PC-3 (cell line): ENCODE data around the gene SEPTIN5. TPM values are rescaled to one million over a fixed set of nuclear protein-coding genes. Genes with fewer than 3 reads are reported as not detected.

Source experiments
- ATAC-seq: fragments of 200-7000 bp; cut with Tn5 transposase; 2 replicates; pipeline ENCODE4 v1.9.1; 2020; ENCODE audit warnings: mild to moderate bottlenecking, moderate library complexity
- BruUV-seq: library from RNA; stranded (reverse); fragments of 400-500 nt; replicated peaks from 2 replicates; lab custom pipeline; 2021; lab: Mats Ljungman, UMichigan
- CTCF ChIA-PET: fragments of 300-600 bp; sonication (Branson Sonifier 250); formaldehyde crosslinking; loops from one replicate; lab custom pipeline; 2022; ENCODE audit warnings: antibody characterized with exemption; lab: Charles Lee
- POLR2A ChIA-PET: fragments of 300-600 bp; sonication (Branson Sonifier 250); formaldehyde crosslinking; loops from one replicate; lab custom pipeline; 2022; ENCODE audit warnings: antibody characterized with exemption; ENCODE audit not compliant: unreplicated experiment; lab: Charles Lee
- DNase-seq: peaks from one replicate; pipeline ENCODE4 v3.0.0-alpha.2; 2015
- H2AFZ ChIP-seq: fragments of 300-600 bp; sonication (generic); 2 replicates; pipeline ENCODE4 v1.6.0; 2016; ENCODE audit warnings: antibody characterized with exemption, low read length
- H3F3A ChIP-seq: fragments of 300-600 bp; sonication (generic); one replicate; pipeline ENCODE4 v1.6.0; 2017; ENCODE audit warnings: antibody characterized with exemption, low read length, control low read depth, mild to moderate bottlenecking; ENCODE audit not compliant: unreplicated experiment
- H3K27ac ChIP-seq: fragments of 300-600 bp; sonication (generic); 2 replicates; pipeline ENCODE4 v1.5.1; 2016; ENCODE audit warnings: mild to moderate bottlenecking, low read length
- H3K27me3 ChIP-seq: fragments of 300-600 bp; sonication (generic); 2 replicates; pipeline ENCODE4 v1.6.1; 2016; ENCODE audit warnings: low read length, mixed read lengths
- H3K36me3 ChIP-seq: fragments of 300-600 bp; sonication (generic); 2 replicates; pipeline ENCODE4 v1.6.1; 2016; ENCODE audit warnings: low read depth, mixed run types, low read length, mixed read lengths
- H3K4me1 ChIP-seq: fragments of 300-600 bp; sonication (generic); 2 replicates; pipeline ENCODE4 v1.5.1; 2016; ENCODE audit warnings: low read length; ENCODE audit not compliant: insufficient read depth
- H3K4me2 ChIP-seq: fragments of 300-600 bp; sonication (generic); 2 replicates; pipeline ENCODE4 v1.6.0; 2016; ENCODE audit warnings: low read length
- H3K4me3 ChIP-seq: fragments of 300-600 bp; sonication (generic); 2 replicates; pipeline ENCODE4 v1.5.1; 2016; ENCODE audit warnings: mild to moderate bottlenecking, low read length, mixed read lengths
- H3K79me2 ChIP-seq: fragments of 300-600 bp; sonication (generic); 2 replicates; pipeline ENCODE4 v1.6.1; 2017; ENCODE audit warnings: low read length, mixed read lengths
- H3K9ac ChIP-seq: fragments of 300-600 bp; sonication (generic); 2 replicates; pipeline ENCODE4 v1.6.0; 2016; ENCODE audit warnings: mild to moderate bottlenecking, low read length
- H3K9me2 ChIP-seq: fragments of 300-600 bp; sonication (generic); replicated peaks from 2 replicates; pipeline ENCODE4 v1.6.1; 2016; ENCODE audit warnings: mixed run types, low read length, mixed read lengths
- H3K9me3 ChIP-seq: fragments of 300-600 bp; sonication (generic); 2 replicates; pipeline ENCODE4 v1.6.1; 2016; ENCODE audit warnings: low read length, mixed read lengths
- H4K20me1 ChIP-seq: fragments of 300-600 bp; sonication (generic); 2 replicates; pipeline ENCODE4 v1.6.1; 2016; ENCODE audit warnings: low read length, mixed read lengths
- CTCF ChIP-seq: fragments of 300-600 bp; sonication (generic); conservative IDR thresholded peaks from 2 replicates; pipeline ENCODE4 v1.5.1; 2017; ENCODE audit warnings: antibody characterized with exemption, low read depth, mild to moderate bottlenecking, low read length
- EZH2 ChIP-seq: fragments of 300-600 bp; sonication (generic); IDR thresholded peaks from one replicate; pipeline ENCODE4 v1.6.1; 2017; ENCODE audit warnings: antibody characterized with exemption, mild to moderate bottlenecking, low read length; ENCODE audit not compliant: unreplicated experiment
- EZH2phosphoT487 ChIP-seq: fragments of 300-600 bp; sonication (generic); IDR thresholded peaks from 2 replicates; pipeline ENCODE4 v1.6.1; 2018; ENCODE audit warnings: mild to moderate bottlenecking, antibody characterized with exemption, low read length, borderline replicate concordance
- intact Hi-C: fragments of 100-400 bp; cut with micrococcal nuclease; formaldehyde crosslinking; loops from 2 replicates; pipeline ENCODE4 v1.9.0; 2023
- total RNA-seq: library from RNA; depleted of rRNA; stranded (reverse); fragments of >200 nt; gene quantifications from 2 replicates; pipeline ENCODE4 v1.2.3, GENCODE V29; 2014

The SEPTIN5 gene
- total RNA-seq, 1 experiment from 2014 or later, result 27.5 TPM

GRCh38 chr22:19707347-19708290 lies 6.7 kb upstream of the SEPTIN5 start:
- Histone ChIP-seq H2AFZ (no peak overlapping the region), H3K4me1 (no peaks in the 10 kb centered on the region), H3K9me3 (no peaks in the 10 kb centered on the region), H3K9me2 (no peaks in the 10 kb centered on the region), H3K9ac (no peak overlapping the region), H3K4me2 (no peak overlapping the region), H4K20me1 (no peaks in the 10 kb centered on the region), H3K27ac (no peak overlapping the region), H3F3A (no peaks in the 10 kb centered on the region), H3K4me3 (no peak overlapping the region), H3K79me2 (no peaks in the 10 kb centered on the region), H3K36me3 (no peaks in the 10 kb centered on the region), H3K27me3 (no peaks in the 10 kb centered on the region)
- DNase-seq (no peak), ATAC-seq (no peak)
- CTCF ChIA-PET, result no interaction called here
- intact Hi-C loops, result no loop called here
- POLR2A ChIA-PET, result no interaction called here
- no TSS peak for BruUV-seq
- no peak for TF ChIP-seq EZH2
- no peak for TF ChIP-seq CTCF
- TF ChIP-seq EZH2phosphoT487, result no peak

- no peaks in the 10 kb centered on the region for H3K79me2 ChIP-seq
- no peak overlapping the region for H3K4me2 ChIP-seq
- ATAC-seq (no peak), DNase-seq (no peak)
- no peak overlapping the region for H3K9ac ChIP-seq
- no peaks in the 10 kb centered on the region for H3K9me3 ChIP-seq
- ChIA-PET CTCF (no interaction called here), POLR2A (no interaction called here)
- H4K20me1 ChIP-seq, result no peaks in the 10 kb centered on the region
- intact Hi-C loops, result no loop called here
- H2AFZ ChIP-seq, result no peak overlapping the region
- no peaks in the 10 kb centered on the region for H3K9me2 ChIP-seq
- H3K4me3 ChIP-seq, result no peak overlapping the region
- no peak overlapping the region for H3K27ac ChIP-seq
- H3K36me3 ChIP-seq, result no peaks in the 10 kb centered on the region
- no peaks in the 10 kb centered on the region for H3K27me3 ChIP-seq
- TF ChIP-seq CTCF (no peak), EZH2 (no peak), EZH2phosphoT487 (no peak)
- H3K4me1 ChIP-seq, result no peaks in the 10 kb centered on the region
- no peaks in the 10 kb centered on the region for H3F3A ChIP-seq
- no TSS peak for BruUV-seq
Observed at GRCh38 chr22:19708321-19709011, 5.8 kb upstream of the SEPTIN5 start.
